Measurements from ENCODE around the gene PKD2.
"Not testable (repeated sequence)": the region's sequence is repeated elsewhere in the genome, so short reads cannot be mapped to it uniquely, and the experiment has no call there.

The PKD2 gene

DNA sequence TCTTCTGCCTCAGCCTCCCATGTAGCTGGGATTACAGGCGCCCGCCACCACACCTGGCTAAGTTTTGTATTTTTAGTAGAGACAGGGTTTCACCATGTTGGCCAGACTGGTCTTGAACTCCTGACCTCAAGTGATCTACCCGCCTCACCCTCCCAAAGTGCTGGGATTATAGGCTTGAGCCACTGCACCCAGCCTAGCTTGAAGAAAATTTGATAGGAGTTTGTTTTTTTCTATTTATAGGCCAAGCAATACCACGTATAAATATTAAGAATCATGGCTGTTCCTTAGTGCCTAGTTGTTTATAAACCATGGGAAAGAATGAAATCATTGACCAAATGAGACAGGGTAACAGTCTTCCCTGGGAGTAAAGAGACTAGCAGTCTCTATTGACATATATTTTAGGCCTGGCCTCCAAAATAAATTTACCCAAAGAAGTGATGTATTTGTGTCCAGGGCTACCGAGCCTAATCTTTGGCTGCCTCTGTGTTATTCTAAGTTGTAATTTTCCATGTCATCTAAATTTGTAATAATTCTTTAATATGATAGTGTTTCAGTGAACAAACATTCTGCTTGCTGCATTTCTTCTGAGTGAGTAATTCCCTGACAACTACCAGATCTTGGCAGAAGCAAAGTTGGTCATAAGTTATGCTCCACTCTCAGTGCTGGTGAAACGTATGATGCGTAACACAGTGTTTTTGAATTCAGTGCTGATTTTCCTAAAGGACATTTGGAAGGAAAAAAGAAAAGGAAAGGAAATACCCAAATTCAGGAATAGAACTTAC lies 10.3 kb downstream of the PKD2 start:
- no peak for DNase-seq
- H3K9me3 ChIP-seq (ENCODE audit: severe bottlenecking) = no peaks in the 10 kb centered on the region

GRCh38 chr4:88018466-88018865 lies 11.0 kb downstream of the PKD2 start:
- H3K36me3 ChIP-seq = peaks cover 25% of the 10 kb centered on the region
- no peak for DNase-seq
- no peaks in the 10 kb centered on the region for H3K9me3 ChIP-seq (ENCODE audit: severe bottlenecking)
- no peak overlapping the region for H3K27ac ChIP-seq
- H3K27me3 ChIP-seq (ENCODE audit: insufficient read depth, low read depth, severe bottlenecking) = no peaks in the 10 kb centered on the region
- no peak overlapping the region for H3K4me3 ChIP-seq (ENCODE audit: low read depth, low read length)
- TF ChIP-seq CTCF (IDR thresholded peaks at IDR 0.05; ENCODE audit: low read depth, low read length) = no peak

More for the DNA sequence above, 10.3 kb downstream of the PKD2 start:
- TF ChIP-seq CTCF (IDR thresholded peaks at IDR 0.05; ENCODE audit: low read depth, low read length) = no peak
- H3K27me3 ChIP-seq (ENCODE audit: insufficient read depth, low read depth, severe bottlenecking) = no peaks in the 10 kb centered on the region
- H3K36me3 ChIP-seq = peaks cover 25% of the 10 kb centered on the region
- no peak overlapping the region for H3K27ac ChIP-seq
- H3K4me3 ChIP-seq (ENCODE audit: low read depth, low read length) = no peak overlapping the region

DNA sequence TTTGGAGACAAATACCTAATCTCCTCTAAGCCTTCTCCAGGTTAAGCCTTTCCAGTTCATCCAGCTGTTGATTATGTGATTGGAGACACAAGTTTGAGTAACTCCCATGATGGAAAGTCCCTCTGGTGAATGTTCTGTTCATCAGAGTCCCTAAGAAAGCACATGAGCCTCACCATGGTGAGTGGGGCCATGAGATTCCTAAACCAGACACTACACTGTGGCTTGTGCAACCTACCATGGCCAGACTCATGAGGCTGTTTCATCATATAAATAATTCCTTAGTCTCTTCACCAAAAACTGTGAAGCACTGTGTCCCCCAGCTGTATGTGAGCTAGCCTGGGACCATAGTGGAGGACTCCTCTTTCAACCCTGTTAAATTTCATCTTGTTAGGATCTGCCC lies 14.4 kb downstream of the PKD2 start:
- Histone ChIP-seq H3K36me3 (peaks cover 36% of the 10 kb centered on the region), H3K4me3 (ENCODE audit: low read depth, low read length) (no peak overlapping the region), H3K9me3 (ENCODE audit: severe bottlenecking) (no peaks in the 10 kb centered on the region), H3K27me3 (ENCODE audit: insufficient read depth, low read depth, severe bottlenecking) (no peaks in the 10 kb centered on the region), H3K27ac (no peak overlapping the region)
- no peak for DNase-seq
- no peak for TF ChIP-seq CTCF (IDR thresholded peaks at IDR 0.05; ENCODE audit: low read depth, low read length)

DNA sequence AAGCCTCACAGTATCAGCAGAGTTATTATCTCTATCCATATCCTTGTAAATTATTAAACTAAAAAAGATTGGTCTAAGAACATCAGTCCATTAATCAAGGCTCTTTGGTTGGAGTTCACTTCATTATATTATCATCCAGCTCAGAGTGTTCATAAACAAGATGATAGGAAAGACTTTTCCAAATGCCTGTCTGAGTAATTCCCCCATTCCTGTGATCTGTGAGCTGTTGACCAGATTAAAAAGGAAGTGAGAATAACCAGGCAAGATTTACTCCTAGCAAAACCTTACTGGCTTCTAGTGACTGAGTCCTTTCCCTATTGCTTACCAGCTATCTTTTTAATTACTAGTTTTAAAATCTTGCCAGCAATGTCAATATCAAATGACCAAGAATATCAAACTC lies 14.9 kb downstream of the PKD2 start:
- TF ChIP-seq CTCF (IDR thresholded peaks at IDR 0.05; ENCODE audit: low read depth, low read length) = no peak

DNA sequence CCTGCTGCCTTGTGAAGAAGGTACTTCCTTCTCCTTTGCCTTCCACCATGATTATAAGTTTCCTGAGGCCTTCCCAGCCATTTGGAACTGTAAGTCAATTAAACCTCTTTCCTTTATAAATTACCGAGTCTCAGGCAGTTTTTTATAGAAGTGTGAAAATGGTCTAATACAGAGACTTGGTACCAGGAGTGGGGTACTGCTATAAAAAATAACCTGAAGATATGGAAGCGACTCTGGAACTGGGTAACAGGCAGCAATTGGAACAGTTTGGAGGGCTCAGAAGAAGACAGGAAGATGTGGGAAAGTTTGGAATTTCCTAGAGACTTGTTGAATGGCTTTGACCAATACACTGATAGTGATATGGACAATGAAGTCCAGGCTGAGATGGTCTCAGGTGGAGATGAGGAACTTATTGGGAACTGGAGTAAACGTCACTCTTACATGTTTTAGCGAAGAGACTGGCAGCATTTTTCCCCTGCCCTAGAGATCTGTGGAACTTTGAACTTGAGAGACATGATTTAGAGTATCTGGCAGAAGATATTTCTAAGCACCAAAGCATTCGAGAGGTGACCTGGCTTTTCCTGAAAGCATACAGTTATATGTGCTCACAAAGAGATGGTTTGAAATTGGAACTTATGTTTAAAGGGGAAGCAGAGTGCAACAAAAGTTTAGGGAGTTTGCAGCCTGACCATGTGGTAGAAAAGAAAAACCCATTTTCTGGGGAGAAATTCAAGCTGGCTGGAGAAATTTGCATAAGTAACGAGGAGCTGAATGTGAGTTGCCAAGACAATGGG lies 18.6 kb downstream of the PKD2 start:
- H3K27me3 ChIP-seq (ENCODE audit: insufficient read depth, low read depth, severe bottlenecking); H3K4me3 ChIP-seq (ENCODE audit: low read depth, low read length); H3K9me3 ChIP-seq (ENCODE audit: severe bottlenecking); DNase-seq; H3K27ac ChIP-seq: not testable (repeated sequence)
- H3K36me3 ChIP-seq = peaks cover 18% of the 10 kb centered on the region

More for the DNA sequence above, 14.9 kb downstream of the PKD2 start:
- no peak overlapping the region for H3K4me3 ChIP-seq (ENCODE audit: low read depth, low read length)
- no peaks in the 10 kb centered on the region for H3K27me3 ChIP-seq (ENCODE audit: insufficient read depth, low read depth, severe bottlenecking)
- no peaks in the 10 kb centered on the region for H3K9me3 ChIP-seq (ENCODE audit: severe bottlenecking)
- peaks cover 36% of the 10 kb centered on the region for H3K36me3 ChIP-seq
- no peak overlapping the region for H3K27ac ChIP-seq
- DNase-seq = no peak
